Measurements from ENCODE around the gene UGDH.
"Not testable (repeated sequence)": the region's sequence is repeated elsewhere in the genome, so short reads cannot be mapped to it uniquely, and the experiment has no call there.

The UGDH gene

DNA sequence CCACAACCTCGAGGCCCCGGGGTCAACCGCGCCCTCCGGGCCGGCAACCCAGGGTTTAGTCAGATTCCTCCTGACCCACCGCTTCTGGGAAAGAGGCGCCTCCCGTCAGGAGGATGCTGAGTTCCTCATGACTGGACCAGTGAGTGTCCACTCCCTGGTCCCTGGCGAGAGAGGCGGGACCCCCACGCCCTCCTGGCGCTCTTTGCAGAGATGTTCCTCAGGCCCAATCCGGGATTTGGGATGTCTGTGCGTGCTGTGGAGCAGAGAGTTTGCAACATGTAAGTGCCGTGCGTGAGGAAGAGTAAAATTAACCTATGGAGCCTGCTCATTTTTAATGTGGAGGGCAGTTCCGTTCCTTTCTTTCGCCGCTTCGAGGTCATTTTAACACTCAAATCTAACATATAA, 824 bp upstream of the UGDH start:
- no peak for DNase-seq (ENCODE audit: low read depth)

GRCh38 chr4:39526765-39527295, 409 bp downstream of the UGDH start:
- DNase-seq (ENCODE audit: low read depth) = no peak

- no peak for DNase-seq (ENCODE audit: low read depth)
Measured at GRCh38 chr4:39525822-39526690, 1.2 kb downstream of the UGDH start.

DNA sequence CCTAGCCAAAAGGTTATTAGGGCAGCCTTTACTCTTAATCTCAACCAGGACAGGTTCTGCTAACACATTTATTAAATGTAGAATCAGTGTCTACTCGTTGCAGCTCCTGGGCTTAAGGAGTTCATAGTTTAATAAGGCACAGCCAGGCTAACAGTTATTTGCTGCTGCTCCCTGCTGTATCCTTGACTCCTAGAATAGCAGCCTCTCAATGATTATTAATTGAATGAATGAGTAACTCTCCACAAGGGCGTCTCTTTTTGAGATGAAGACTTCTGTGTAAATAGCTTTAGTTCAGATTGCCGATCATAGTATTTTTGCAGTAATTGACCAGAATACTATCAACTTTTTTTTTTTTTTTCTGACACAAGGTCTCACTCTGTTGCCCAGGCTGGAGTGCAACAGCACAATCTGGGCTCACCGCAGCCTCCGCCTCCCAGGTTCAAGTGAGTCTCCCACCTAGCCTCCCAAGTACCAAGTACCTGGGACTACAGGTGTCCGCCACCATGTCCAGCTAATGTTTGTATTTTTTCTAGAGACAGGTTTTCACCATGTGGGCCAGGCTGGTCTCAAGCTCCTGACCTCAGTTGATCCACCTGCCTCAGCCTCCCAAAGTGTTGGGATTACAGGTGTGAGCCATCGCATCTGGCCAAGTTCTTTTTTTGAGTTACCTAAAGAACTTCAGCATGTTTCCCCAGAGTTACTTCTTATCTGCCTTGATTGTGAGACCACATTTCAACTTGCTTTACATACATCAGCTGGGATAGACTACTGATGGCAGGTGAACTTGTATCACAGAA, 2.9 kb downstream of the UGDH start:
- no peak for DNase-seq (ENCODE audit: low read depth)

DNA sequence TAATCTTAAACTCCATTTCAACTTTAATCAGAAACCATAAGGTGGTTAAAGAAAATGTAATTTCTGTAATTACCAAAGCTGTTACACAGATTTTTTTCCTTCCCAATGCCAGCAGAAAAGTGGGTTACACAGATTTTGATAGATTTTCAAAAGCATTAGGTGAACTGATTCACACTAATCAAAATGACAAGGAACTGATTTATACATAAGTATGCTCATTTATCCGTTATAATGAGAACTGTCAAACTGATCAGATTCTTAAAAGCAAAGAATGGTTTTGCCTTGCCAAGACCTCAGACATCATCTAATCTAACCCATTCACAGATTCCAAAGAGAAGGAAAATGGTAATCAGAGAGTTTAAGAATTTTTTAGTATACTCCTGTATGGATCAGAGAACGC, 5.2 kb downstream of the UGDH start:
- no peak for DNase-seq (ENCODE audit: low read depth)

- no peak for DNase-seq (ENCODE audit: low read depth)
Measured at GRCh38 chr4:39521253-39521919, 5.9 kb downstream of the UGDH start.

DNA sequence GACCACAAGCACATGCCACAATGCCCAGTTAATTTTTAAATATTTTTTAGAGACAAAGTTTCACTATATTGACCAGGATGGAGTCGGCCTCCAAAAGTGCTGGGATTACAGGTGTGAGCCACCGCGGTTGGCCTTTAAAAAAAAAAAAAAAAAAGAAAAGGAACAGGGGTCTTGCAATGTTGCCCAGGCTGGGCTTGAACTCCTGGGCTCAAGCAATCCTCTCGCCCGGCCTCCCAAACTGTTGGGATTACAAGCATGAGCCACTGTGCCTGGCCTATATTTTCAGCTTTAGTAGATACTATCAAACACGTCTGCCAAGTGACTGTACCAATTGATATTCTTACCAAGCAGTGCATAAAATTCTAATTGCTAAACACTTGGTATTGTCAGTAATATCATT, 8.8 kb downstream of the UGDH start:
- no peak for DNase-seq (ENCODE audit: low read depth)

- no peak for DNase-seq (ENCODE audit: low read depth)
Measured at GRCh38 chr4:39516407-39516966, 10.8 kb downstream of the UGDH start.

GRCh38 chr4:39515669-39516401, 11.4 kb downstream of the UGDH start:
- DNase-seq (ENCODE audit: low read depth) = not testable (repeated sequence)

DNA sequence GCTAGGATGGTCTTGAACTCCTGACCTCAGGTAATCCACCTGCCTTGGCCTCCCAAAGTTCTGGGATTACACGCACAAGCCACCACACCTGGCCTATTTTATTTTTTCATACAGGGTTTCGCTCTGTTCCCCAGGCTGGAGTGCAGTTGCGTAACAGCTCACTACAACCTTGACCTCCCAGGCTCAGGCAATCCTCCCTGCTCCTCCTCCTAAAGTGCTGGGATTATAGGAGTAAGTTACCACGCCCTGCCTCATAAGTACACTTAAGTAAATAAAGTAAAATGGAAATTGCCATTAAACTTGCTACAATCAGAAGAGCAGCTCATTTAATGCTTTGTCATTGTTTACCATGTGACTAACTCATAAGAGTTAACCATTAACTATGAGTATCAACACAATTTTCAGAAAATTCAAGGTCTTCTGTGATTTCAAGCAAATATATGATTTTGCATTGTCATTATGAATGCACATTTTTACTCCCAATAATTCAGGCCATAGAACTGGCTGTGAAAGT, 12.3 kb downstream of the UGDH start:
- DNase-seq (ENCODE audit: low read depth) = no peak

DNA sequence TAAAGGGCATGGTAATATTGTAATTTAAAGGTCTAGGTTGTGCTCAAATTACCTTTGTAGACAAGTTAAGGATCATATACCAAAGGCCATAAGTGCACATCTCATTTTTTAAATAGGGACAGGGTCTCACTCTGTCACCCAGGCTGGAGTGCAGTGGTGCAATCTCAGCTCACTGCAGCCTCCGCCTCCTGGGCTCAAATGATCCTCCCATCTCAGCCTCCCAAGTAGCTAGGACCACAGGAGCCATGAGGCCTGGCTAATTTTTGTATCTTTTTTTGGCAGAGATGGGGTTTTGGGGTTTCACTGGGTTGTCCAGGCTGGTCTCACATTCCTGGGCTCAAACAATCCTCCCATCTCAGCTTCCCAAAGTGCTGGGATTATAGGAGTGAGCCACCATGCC, 13.0 kb downstream of the UGDH start:
- not testable (repeated sequence) for DNase-seq (ENCODE audit: low read depth)

- no peak for DNase-seq (ENCODE audit: low read depth)
Measured at GRCh38 chr4:39510348-39510929, 16.8 kb downstream of the UGDH start.

GRCh38 chr4:39505581-39505980, 21.7 kb downstream of the UGDH start:
- DNase-seq (ENCODE audit: low read depth) = no peak

DNA sequence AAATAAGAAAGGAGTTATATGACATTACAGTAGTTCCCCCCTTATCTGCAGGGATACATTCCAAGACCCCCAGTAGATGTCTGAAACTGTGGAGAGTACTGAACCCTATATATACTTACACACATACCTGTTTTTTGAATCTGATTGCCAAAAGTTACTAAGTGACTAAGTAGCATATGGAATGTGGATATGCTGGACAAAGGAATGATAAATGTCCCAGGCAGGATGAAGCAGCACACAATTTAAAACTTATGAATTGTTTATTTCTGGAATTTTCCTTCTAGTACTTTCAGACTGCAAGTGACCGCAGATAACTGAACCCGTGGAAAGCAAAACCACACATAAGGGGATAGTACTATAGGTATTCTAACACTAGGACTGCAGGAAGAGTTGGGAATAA, 22.7 kb downstream of the UGDH start:
- no peak for DNase-seq (ENCODE audit: low read depth)

GRCh38 chr4:39502664-39503035, 24.6 kb downstream of the UGDH start:
- not testable (repeated sequence) for DNase-seq (ENCODE audit: low read depth)

DNA sequence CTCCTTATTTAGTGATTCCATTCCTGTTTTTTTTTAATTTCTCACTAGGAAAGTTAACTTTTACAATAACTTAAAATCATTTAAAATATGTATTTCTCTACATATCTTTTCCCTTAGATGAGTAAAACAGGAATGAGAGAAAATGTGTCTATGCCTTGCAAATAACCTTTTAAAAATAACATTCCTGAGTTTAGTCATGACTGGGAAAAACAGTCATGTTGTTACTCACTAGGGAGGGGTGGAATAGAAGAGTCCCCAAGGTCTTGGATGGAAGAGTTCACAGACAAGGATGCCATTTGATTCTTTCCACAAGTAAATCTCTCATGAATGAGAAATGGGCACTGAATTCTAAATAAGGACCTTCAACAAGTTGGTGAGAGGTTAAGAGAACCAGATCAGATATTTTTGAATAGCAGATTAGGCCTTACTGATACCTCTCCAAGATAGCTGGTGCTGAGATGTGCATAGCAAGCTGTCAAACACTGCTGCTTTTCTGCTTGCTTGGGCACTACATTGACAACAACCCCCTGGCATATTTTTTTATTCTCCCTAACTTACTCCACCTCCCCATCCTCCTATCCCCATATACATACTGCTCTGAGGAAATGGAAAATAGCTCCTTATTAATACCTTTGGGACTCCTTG, 25.1 kb downstream of the UGDH start:
- no peak for DNase-seq (ENCODE audit: low read depth)

GRCh38 chr4:39498727-39499020, 28.6 kb downstream of the UGDH start:
- no peak for DNase-seq (ENCODE audit: low read depth)

DNA sequence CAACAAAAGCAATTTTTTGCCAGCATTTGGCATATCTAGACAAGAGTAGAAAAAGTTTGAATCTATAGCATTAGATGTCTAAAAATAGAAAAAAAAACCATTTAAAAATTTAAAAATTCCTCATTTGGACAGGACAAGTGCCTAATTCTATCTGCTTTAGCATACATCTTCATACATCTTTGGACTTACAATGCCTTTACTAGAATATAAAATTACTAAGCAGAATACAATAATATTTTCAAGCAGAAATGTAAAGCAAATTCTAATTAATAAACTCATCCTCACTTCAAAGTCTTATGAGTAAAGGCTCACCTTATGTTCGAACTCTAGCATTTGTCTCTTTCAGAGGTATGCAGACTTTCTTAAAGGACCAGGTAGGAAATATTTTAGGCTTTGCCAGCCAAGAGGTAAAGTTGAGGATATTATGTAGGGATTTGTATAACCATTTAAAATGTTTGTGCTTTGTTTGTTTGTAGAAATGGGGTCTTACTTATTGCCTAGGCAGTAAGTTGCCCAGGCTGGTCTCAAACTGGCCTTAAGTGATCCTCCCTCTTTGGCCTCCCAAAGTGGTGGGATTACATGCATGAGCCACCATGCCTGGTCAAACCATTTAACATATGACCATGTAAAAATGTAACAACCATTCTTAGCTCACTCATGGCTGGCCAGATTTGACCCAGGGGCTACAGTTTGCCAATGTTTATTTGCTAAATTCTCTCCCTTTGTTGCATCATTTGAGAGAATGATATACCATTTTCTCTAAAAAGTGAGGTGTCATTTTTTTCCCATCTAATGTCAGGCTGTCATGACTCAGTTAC, 29.1 kb downstream of the UGDH start:
- DNase-seq (ENCODE audit: low read depth) = no peak

GRCh38 chr4:39495446-39496213, 31.6 kb downstream of the UGDH start:
- no peak for DNase-seq (ENCODE audit: low read depth)

All from activated T-cell treated with anti-CD3 and anti-CD28 coated beads for 48 hours (primary cell).